ENCODE measurements around the gene TOMM6.
A peak's percentile ranks its signal among the peaks of the same experiment; 100 is the strongest.

Gene TOMM6
- long read RNA-seq, transcript TOMM6-201 (3 exons, 595 nt) = major isoform, 21 of 40 reads
- long read RNA-seq, transcript TOMM6-202 (3 exons, 637 nt) = minor isoform, 19 of 40 reads
- long read RNA-seq, partial matches to known transcripts = 0 of 40 reads
- long read RNA-seq, other reads (novel, unspliced or antisense) = 0 of 40 reads

GRCh38 chr6:41787219-41787917 is at the start of gene TOMM6:
TOMM6 (plus strand) TSS chr6:41787694; CDS start chr6:41787698, 4 bp downstream.
- peak; percentile 78 for TF ChIP-seq CTCF (IDR thresholded peaks at IDR 0.05; ENCODE audit: insufficient read depth, low read length)
- peak; percentile 95 for TF ChIP-seq GABPA (IDR thresholded peaks at IDR 0.05; ENCODE audit: low read depth)
- peak; percentile 29; the same call in 1 of the 2 replicates for TF ChIP-seq SPI1 (IDR thresholded peaks at IDR 0.05; ENCODE audit: borderline replicate concordance, low read depth)
- peak; percentile 64 for TF ChIP-seq REST (IDR thresholded peaks at IDR 0.05; ENCODE audit: insufficient replicate concordance, low read depth)
- peak; percentile 94 for TF ChIP-seq POLR2AphosphoS5 (IDR thresholded peaks at IDR 0.05; ENCODE audit: low read depth)
- DNase-seq (ENCODE audit: low read depth in 1 of 2, low spot score in 1 of 2) = peak; percentile 92 to 95
- Histone ChIP-seq H3K27me3 (ENCODE audit: insufficient read depth, poor library complexity, severe bottlenecking) (no peaks in the 10 kb centered on the region), H3K27ac (replicated peaks) (peak within 1 kb of the TSS; percentile 85), H3K4me3 (replicated peaks; ENCODE audit: insufficient read depth, low read length) (peak within 1 kb of the TSS; percentile 53)

GRCh38 chr6:41739041-41739440 is 48.5 kb upstream of the TOMM6 start:
- TF ChIP-seq REST (IDR thresholded peaks at IDR 0.05; ENCODE audit: insufficient replicate concordance, low read depth) = no peak
- no peak for TF ChIP-seq POLR2AphosphoS5 (IDR thresholded peaks at IDR 0.05; ENCODE audit: low read depth)
- no peak for TF ChIP-seq SPI1 (IDR thresholded peaks at IDR 0.05; ENCODE audit: borderline replicate concordance, low read depth)
- TF ChIP-seq GABPA (IDR thresholded peaks at IDR 0.05; ENCODE audit: low read depth) = no peak
- TF ChIP-seq CTCF (IDR thresholded peaks at IDR 0.05; ENCODE audit: insufficient read depth, low read length) = no peak

GRCh38 chr6:41740366-41741162 is 46.9 kb upstream of the TOMM6 start:
- no peak overlapping the region for H3K4me3 ChIP-seq (replicated peaks; ENCODE audit: insufficient read depth, low read length)
- H3K27ac ChIP-seq (replicated peaks) = no peak overlapping the region
- no peak for DNase-seq (ENCODE audit: low read depth in 1 of 2, low spot score in 1 of 2)
- TF ChIP-seq SPI1 (IDR thresholded peaks at IDR 0.05; ENCODE audit: borderline replicate concordance, low read depth) (no peak), CTCF (IDR thresholded peaks at IDR 0.05; ENCODE audit: insufficient read depth, low read length) (no peak), POLR2AphosphoS5 (IDR thresholded peaks at IDR 0.05; ENCODE audit: low read depth) (no peak), REST (IDR thresholded peaks at IDR 0.05; ENCODE audit: insufficient replicate concordance, low read depth) (no peak), GABPA (IDR thresholded peaks at IDR 0.05; ENCODE audit: low read depth) (no peak)
- H3K27me3 ChIP-seq (ENCODE audit: insufficient read depth, poor library complexity, severe bottlenecking) = no peaks in the 10 kb centered on the region

More at GRCh38 chr6:41739041-41739440, 48.5 kb upstream of the TOMM6 start:
- H3K4me3 ChIP-seq (replicated peaks; ENCODE audit: insufficient read depth, low read length) = no peak overlapping the region
- no peaks in the 10 kb centered on the region for H3K27me3 ChIP-seq (ENCODE audit: insufficient read depth, poor library complexity, severe bottlenecking)
- no peak overlapping the region for H3K27ac ChIP-seq (replicated peaks)
- DNase-seq (ENCODE audit: low read depth in 1 of 2, low spot score in 1 of 2) = no peak
